Type B pancreatic cell (in vitro differentiated cells): ENCODE data around the gene MOK. TPM values are rescaled to one million over a fixed set of nuclear protein-coding genes. Genes with fewer than 3 reads are reported as not detected.
A peak's percentile ranks its signal among the peaks of the same experiment; 100 is the strongest.

ENCODE experiments used
- DNase-seq: peaks from one replicate; pipeline ENCODE4 v3.0.0; 2021; ENCODE audit warnings: mixed read lengths; ENCODE audit not compliant: unreplicated experiment; ENCODE audit errors: extremely low spot score
- H3K27ac Mint-ChIP-seq: 2 replicates; pipeline ENCODE4 v1.8.0; 2021; ENCODE audit warnings: mild to moderate bottlenecking, mixed read lengths
- H3K27me3 Mint-ChIP-seq: 2 replicates; pipeline ENCODE4 v1.8.0; 2021; ENCODE audit warnings: mixed read lengths
- H3K36me3 Mint-ChIP-seq: 2 replicates; pipeline ENCODE4 v1.8.0; 2021; ENCODE audit warnings: mixed read lengths
- H3K4me1 Mint-ChIP-seq: one replicate; pipeline ENCODE4 v1.8.0; 2021; ENCODE audit warnings: mixed read lengths; ENCODE audit not compliant: unreplicated experiment
- H3K4me3 Mint-ChIP-seq: 2 replicates; pipeline ENCODE4 v1.8.0; 2021; ENCODE audit warnings: mild to moderate bottlenecking, mixed read lengths
- H3K9me3 Mint-ChIP-seq: 2 replicates; pipeline ENCODE4 v1.8.0; 2021; ENCODE audit warnings: mixed read lengths
- total RNA-seq: library from RNA; stranded (reverse); gene quantifications from 2 replicates; pipeline ENCODE4 v1.2.1, GENCODE V29; 2021; ENCODE audit warnings: low replicate concordance
- TF ChIP-seq, protein P1 (sequence below): fragments of 200-600 bp; sonication (generic); conservative IDR thresholded peaks from 2 replicates; pipeline ENCODE4 v1.5.0; 2021; ENCODE audit warnings: antibody characterized with exemption, mild to moderate bottlenecking

The MOK gene
- total RNA-seq, 1 donor from 2014 or later = 26.3 TPM

DNA sequence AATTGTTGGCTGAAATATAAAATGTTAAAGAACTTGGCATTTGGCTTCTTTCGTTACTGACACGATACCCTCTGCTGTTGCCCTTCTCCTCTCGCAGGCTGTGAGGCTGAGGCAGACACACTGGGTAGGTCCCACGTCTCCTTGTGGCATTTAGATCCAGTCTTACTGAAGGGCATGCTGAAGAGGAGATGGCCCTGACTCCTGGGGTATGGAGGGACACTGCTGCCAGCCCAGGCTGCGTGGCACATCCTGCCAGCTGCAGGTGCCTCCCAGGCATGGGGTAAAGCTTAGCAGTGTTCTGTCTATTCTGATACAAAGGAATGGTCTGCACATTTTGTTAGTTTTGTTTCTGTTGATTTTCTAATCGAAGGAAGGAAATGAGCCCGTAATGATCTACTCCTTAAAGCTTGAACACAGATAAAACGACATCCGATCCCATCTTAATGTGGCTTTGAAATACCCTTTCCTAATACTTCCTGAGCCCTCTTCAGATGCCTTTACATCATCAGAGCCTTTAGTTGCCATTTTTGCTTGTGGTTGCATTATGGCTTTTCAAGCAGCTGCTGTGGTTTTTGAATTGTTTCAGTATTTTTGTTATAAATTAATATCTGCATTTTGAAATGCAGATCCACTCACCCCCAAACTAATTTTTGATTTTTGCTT lies 104.1 kb downstream of the MOK start:
- DNase-seq = no peak
- Mint-ChIP-seq H3K27ac (no peak overlapping the region), H3K4me3 (no peak overlapping the region), H3K9me3 (no peaks in the 10 kb centered on the region), H3K27me3 (no peaks in the 10 kb centered on the region), H3K36me3 (peaks cover 32% of the 10 kb centered on the region), H3K4me1 (peaks cover 12% of the 10 kb centered on the region)
- TF ChIP-seq, protein P1, sequence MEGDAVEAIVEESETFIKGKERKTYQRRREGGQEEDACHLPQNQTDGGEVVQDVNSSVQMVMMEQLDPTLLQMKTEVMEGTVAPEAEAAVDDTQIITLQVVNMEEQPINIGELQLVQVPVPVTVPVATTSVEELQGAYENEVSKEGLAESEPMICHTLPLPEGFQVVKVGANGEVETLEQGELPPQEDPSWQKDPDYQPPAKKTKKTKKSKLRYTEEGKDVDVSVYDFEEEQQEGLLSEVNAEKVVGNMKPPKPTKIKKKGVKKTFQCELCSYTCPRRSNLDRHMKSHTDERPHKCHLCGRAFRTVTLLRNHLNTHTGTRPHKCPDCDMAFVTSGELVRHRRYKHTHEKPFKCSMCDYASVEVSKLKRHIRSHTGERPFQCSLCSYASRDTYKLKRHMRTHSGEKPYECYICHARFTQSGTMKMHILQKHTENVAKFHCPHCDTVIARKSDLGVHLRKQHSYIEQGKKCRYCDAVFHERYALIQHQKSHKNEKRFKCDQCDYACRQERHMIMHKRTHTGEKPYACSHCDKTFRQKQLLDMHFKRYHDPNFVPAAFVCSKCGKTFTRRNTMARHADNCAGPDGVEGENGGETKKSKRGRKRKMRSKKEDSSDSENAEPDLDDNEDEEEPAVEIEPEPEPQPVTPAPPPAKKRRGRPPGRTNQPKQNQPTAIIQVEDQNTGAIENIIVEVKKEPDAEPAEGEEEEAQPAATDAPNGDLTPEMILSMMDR = no peak

DNA sequence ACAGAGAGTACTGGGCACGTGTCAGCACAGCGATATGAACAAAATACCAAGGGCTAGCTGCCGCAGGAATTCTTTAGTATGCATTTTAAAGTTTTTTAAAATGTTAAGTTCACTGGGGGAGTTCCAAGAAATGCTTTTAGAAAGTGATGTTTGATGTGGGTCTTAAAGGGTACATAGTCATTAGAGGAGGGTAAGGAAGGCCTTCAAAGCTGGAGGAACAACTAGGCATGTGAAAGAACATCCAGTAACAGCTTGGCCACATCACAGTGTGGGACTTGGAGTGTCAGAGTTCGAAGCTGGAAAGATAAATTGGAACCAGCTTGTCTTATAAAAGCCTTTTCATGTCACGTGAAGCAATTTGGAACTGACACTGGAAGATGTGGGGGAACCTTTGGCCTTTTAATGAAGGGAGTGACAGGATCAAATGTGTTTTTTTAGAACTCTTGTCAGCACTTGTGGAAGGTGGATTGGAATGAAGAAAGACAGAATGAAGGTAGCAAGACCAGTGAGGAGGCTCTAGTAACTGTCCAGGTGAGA lies 107.6 kb downstream of the MOK start:
- Mint-ChIP-seq H3K27ac (peak overlapping the region; percentile 16), H3K9me3 (no peaks in the 10 kb centered on the region), H3K4me3 (no peak overlapping the region), H3K27me3 (no peaks in the 10 kb centered on the region), H3K36me3 (peaks cover 25% of the 10 kb centered on the region), H3K4me1 (peaks cover 23% of the 10 kb centered on the region)
- DNase-seq = no peak
- TF ChIP-seq, protein P1 = no peak

DNA sequence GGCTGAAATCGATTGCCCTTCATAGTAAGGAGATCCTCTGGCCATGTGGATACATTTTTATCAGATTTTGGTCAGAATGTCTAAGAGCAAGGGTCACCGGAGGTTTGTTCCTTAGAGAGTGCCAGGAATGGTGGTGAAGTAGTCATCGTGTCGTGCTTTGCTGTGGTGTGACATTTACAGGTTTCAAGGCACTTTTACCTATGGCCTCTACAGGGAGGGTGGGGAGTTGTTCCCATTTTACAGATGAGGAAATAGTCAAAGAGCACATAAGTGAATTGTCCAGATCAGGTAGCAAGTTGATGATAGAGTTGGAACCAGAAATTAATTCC lies 108.1 kb downstream of the MOK start:
- H3K4me1 Mint-ChIP-seq = peaks cover 24% of the 10 kb centered on the region
- DNase-seq = no peak
- H3K9me3 Mint-ChIP-seq = no peaks in the 10 kb centered on the region
- H3K36me3 Mint-ChIP-seq = peaks cover 25% of the 10 kb centered on the region
- no peak overlapping the region for H3K4me3 Mint-ChIP-seq
- H3K27ac Mint-ChIP-seq = peak overlapping the region; percentile 16
- no peaks in the 10 kb centered on the region for H3K27me3 Mint-ChIP-seq
- TF ChIP-seq, protein P1 = no peak

DNA sequence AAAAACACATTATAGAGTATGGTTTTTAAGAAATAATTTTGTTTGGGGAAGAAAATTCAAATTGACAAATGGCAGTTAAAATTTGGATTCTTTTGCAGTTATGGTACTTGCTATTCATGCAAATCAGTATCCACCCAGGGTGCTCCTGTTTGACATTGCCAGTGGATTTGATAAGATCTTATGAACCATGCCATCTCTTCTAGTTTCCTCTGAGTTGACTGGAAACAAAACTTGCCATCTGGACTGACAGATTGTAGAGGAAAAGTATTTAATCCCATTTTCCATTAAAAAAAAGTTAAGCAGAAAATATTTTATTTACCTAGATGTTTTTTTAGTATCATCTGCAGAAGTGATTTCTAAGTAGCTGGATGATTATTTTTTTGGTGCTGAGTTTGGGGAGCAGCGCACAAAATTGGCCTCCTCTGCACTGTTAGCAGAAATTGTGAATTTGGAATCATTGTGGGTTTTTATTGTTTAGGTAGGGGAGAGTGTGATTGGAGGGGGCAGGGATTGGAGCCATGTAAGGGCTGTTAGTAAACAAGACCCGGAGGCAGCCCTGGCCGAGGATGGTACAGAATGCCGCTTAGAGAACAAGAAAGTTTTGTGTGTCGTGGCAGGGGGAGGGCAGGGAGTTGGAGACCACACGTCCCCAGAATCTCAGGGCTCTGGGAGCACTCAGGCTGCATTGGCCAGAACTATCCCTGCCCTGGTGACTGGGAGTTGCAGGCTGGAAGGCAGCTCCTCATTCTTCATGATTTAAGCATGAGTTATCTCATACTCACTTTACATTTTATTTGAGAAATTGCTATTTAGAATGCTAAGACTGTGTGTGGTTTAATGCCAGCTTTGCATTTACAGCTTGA lies 108.7 kb downstream of the MOK start:
- H3K27ac Mint-ChIP-seq = no peak overlapping the region
- no peak overlapping the region for H3K4me3 Mint-ChIP-seq
- H3K36me3 Mint-ChIP-seq = peaks cover 22% of the 10 kb centered on the region
- TF ChIP-seq, protein P1 = no peak
- no peak for DNase-seq
- H3K27me3 Mint-ChIP-seq = no peaks in the 10 kb centered on the region
- H3K9me3 Mint-ChIP-seq = no peaks in the 10 kb centered on the region
- peaks cover 28% of the 10 kb centered on the region for H3K4me1 Mint-ChIP-seq

DNA sequence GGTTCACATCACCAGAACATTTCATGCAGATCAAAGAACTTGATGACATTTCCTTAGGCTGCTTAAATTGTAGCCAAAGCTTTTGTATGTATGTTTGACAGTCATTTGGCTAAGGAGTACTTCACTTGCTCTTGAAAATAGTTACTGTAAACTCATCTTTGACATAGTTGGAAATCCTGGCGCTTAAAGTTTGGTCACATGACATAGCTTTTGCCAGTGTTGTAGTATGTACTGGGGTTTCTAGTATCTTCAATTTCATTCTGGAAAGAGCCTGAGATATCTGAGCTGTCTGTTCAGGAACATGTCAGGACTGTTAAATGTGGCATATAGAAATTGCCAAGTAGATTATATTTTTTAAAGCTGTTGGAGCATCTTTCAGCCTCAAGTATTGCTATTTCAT lies 109.5 kb downstream of the MOK start:
- H3K36me3 Mint-ChIP-seq = peaks cover 21% of the 10 kb centered on the region
- no peak for DNase-seq
- no peak overlapping the region for H3K4me3 Mint-ChIP-seq
- H3K4me1 Mint-ChIP-seq = peaks cover 32% of the 10 kb centered on the region
- no peaks in the 10 kb centered on the region for H3K9me3 Mint-ChIP-seq
- no peak overlapping the region for H3K27ac Mint-ChIP-seq
- TF ChIP-seq, protein P1 = no peak
- no peaks in the 10 kb centered on the region for H3K27me3 Mint-ChIP-seq
